ENCODE measurements around the gene TBC1D24.

DNA sequence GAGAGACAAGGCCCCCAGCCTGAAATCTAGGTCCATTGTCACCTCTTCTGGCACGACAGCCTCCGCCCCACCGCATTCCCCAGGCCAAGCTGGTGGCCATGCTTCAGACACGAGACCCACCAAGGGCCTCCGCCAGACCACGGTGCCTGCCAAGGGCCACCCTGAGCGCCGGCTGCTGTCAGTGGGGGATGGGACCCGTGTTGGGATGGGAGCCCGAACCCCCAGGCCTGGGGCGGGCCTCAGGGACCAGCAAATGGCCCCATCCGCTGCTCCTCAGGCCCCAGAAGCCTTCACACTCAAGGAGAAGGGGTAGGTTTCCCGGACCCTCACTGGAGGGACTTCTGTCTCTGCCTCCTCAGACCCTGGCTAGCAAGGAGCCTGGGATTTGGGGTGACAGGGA is 14.0 kb upstream of the TBC1D24 start:
- TF ChIP-seq SMC3 (IDR thresholded peaks at IDR 0.05; ENCODE audit: low read depth, low read length) (no peak), CTCF (IDR thresholded peaks at IDR 0.05) (no peak), YY1 (IDR thresholded peaks at IDR 0.05; ENCODE audit: low read depth) (no peak), EP300 (IDR thresholded peaks at IDR 0.05; ENCODE audit: borderline replicate concordance in 1 of 2, low read depth in 1 of 2, low read length in 1 of 2) (no peak)
- TF ChIP-seq, protein P1, sequence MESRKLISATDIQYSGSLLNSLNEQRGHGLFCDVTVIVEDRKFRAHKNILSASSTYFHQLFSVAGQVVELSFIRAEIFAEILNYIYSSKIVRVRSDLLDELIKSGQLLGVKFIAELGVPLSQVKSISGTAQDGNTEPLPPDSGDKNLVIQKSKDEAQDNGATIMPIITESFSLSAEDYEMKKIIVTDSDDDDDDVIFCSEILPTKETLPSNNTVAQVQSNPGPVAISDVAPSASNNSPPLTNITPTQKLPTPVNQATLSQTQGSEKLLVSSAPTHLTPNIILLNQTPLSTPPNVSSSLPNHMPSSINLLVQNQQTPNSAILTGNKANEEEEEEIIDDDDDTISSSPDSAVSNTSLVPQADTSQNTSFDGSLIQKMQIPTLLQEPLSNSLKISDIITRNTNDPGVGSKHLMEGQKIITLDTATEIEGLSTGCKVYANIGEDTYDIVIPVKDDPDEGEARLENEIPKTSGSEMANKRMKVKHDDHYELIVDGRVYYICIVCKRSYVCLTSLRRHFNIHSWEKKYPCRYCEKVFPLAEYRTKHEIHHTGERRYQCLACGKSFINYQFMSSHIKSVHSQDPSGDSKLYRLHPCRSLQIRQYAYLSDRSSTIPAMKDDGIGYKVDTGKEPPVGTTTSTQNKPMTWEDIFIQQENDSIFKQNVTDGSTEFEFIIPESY (IDR thresholded peaks at IDR 0.05; ENCODE audit: borderline replicate concordance, low read depth): no peak
